ENCODE results near the gene SMARCD2.

SMARCD2 gene

GRCh38 chr17:63833741-63834373 is 8.6 kb downstream of the SMARCD2 start:
- TF ChIP-seq TCF12 (IDR thresholded peaks at IDR 0.05; ENCODE audit: low read depth) (no peak), CEBPB (IDR thresholded peaks at IDR 0.05) (no peak), REST (IDR thresholded peaks at IDR 0.05; ENCODE audit: low read depth) (no peak), TAF1 (IDR thresholded peaks at IDR 0.05; ENCODE audit: low read depth) (no peak), EGR1 (IDR thresholded peaks at IDR 0.05) (no peak), NFIC (IDR thresholded peaks at IDR 0.05) (no peak), FOXM1 (IDR thresholded peaks at IDR 0.05; ENCODE audit: borderline replicate concordance, low read depth) (no peak), YY1 (IDR thresholded peaks at IDR 0.05; ENCODE audit: low read depth) (no peak), TEAD4 (IDR thresholded peaks at IDR 0.05) (no peak)
- TF ChIP-seq, protein P1, sequence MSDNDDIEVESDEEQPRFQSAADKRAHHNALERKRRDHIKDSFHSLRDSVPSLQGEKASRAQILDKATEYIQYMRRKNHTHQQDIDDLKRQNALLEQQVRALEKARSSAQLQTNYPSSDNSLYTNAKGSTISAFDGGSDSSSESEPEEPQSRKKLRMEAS (IDR thresholded peaks at IDR 0.05): no peak

DNA sequence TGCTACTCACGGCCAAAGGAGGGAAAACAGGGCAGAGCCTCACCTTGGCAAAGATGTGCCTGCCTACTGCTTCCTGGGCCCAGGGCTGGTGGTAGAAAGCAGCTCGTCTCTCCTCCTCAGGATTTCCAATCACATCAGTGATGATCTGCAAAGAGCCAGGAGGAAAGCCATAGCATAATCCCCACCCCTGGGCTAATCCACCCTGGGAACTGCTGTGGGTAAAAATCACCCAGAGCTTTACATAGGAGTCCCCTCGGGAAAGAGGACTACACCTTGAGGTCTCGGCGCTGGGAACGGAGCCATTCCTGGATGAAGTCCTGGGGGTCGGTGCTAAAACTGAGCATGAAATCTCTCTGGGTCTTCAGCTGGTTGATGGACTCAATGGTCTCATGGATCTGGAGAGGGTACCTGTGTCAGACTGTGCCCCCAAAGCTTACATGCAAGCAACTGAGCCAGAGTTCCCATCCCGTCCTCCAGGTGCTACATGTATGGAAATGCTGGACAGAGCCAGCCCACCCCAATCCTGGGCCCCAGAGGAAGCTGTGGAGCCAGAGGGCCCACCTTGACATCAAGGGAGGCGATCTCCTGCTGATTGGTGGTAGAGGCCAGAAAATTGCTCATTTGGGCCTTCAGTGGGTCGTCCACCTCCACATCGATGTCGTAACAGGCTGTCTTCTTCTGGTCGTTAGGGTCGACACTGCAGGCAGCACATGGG is 9.3 kb downstream of the SMARCD2 start:
- TF ChIP-seq CREB1 (IDR thresholded peaks at IDR 0.05; ENCODE audit: low read depth) (no peak), USF1 (IDR thresholded peaks at IDR 0.05) (no peak), CEBPB (IDR thresholded peaks at IDR 0.05) (no peak), TEAD4 (IDR thresholded peaks at IDR 0.05) (no peak)

GRCh38 chr17:63832455-63832854 is 10.0 kb downstream of the SMARCD2 start:
- TF ChIP-seq EP300 (IDR thresholded peaks at IDR 0.05; ENCODE audit: borderline replicate concordance) (no peak), RAD21 (IDR thresholded peaks at IDR 0.05; ENCODE audit: low read depth) (no peak), FOXM1 (IDR thresholded peaks at IDR 0.05; ENCODE audit: borderline replicate concordance, low read depth) (no peak), ZBTB7A (IDR thresholded peaks at IDR 0.05; ENCODE audit: low read depth) (no peak), YY1 (IDR thresholded peaks at IDR 0.05; ENCODE audit: low read depth) (no peak), USF1 (IDR thresholded peaks at IDR 0.05) (no peak)

- TF ChIP-seq TEAD4 (IDR thresholded peaks at IDR 0.05): no peak
- TF ChIP-seq TCF12 (IDR thresholded peaks at IDR 0.05; ENCODE audit: low read depth): no peak
- no peak for TF ChIP-seq CEBPB (IDR thresholded peaks at IDR 0.05)
- no peak for TF ChIP-seq NFIC (IDR thresholded peaks at IDR 0.05)
These were observed 10.5 kb downstream of the SMARCD2 start for GRCh38 chr17:63832014-63832413.

- no peak for TF ChIP-seq YY1 (IDR thresholded peaks at IDR 0.05; ENCODE audit: low read depth)
- TF ChIP-seq CEBPB (IDR thresholded peaks at IDR 0.05): no peak
- TF ChIP-seq NFIC (IDR thresholded peaks at IDR 0.05): no peak
- TF ChIP-seq USF1 (IDR thresholded peaks at IDR 0.05): no peak
- TF ChIP-seq EP300 (IDR thresholded peaks at IDR 0.05; ENCODE audit: borderline replicate concordance): no peak
- TF ChIP-seq EGR1 (IDR thresholded peaks at IDR 0.05): no peak
These were observed 11.0 kb downstream of the SMARCD2 start for GRCh38 chr17:63831505-63831904.

GRCh38 chr17:63830904-63831491 is 11.5 kb downstream of the SMARCD2 start:
- TF ChIP-seq TCF12 (IDR thresholded peaks at IDR 0.05; ENCODE audit: low read depth) (no peak), NFIC (IDR thresholded peaks at IDR 0.05) (no peak), CEBPB (IDR thresholded peaks at IDR 0.05) (no peak), CREB1 (IDR thresholded peaks at IDR 0.05; ENCODE audit: low read depth) (no peak), USF1 (IDR thresholded peaks at IDR 0.05) (no peak), TAF1 (IDR thresholded peaks at IDR 0.05; ENCODE audit: low read depth) (no peak), TEAD4 (IDR thresholded peaks at IDR 0.05) (no peak), YY1 (IDR thresholded peaks at IDR 0.05; ENCODE audit: low read depth) (no peak), REST (IDR thresholded peaks at IDR 0.05; ENCODE audit: low read depth) (no peak), RAD21 (IDR thresholded peaks at IDR 0.05; ENCODE audit: low read depth) (no peak)
- TF ChIP-seq, protein P1 (IDR thresholded peaks at IDR 0.05): no peak

All from Ishikawa (cell line).